H9 (cell line): ENCODE data around the gene MRPL1. TPM values are rescaled to one million over a fixed set of nuclear protein-coding genes. Genes with fewer than 3 reads are reported as not detected.

Source experiments
- DNase-seq: peaks from one replicate; pipeline ENCODE4 v3.0.0-alpha.2; 2017
- H2AFZ ChIP-seq: one replicate; pipeline ENCODE4 v1.6.1; 2013; ENCODE audit warnings: mild to moderate bottlenecking, low read length, control low read depth, moderate library complexity
- H2AK5ac ChIP-seq: 2 replicates; pipeline ENCODE4 v1.6.1; 2013; ENCODE audit warnings: low read length, control low read depth, mixed read lengths; ENCODE audit not compliant: insufficient read length
- H2BK120ac ChIP-seq: one replicate; pipeline ENCODE4 v1.6.1; 2013; ENCODE audit warnings: low read depth, mild to moderate bottlenecking, low read length, control low read depth, inconsistent platforms; ENCODE audit not compliant: poor library complexity, severe bottlenecking
- H2BK12ac ChIP-seq: 2 replicates; pipeline ENCODE4 v1.6.1; 2013; ENCODE audit warnings: low read length, control low read depth, mixed read lengths, low read depth; ENCODE audit not compliant: insufficient read length
- H2BK15ac ChIP-seq: 2 replicates; pipeline ENCODE4 v1.6.1; 2013; ENCODE audit warnings: low read depth, low read length, control low read depth
- H2BK20ac ChIP-seq: one replicate; pipeline ENCODE4 v1.6.1; 2013; ENCODE audit warnings: low read depth, mild to moderate bottlenecking, low read length, control low read depth, inconsistent platforms; ENCODE audit not compliant: poor library complexity, severe bottlenecking
- H2BK5ac ChIP-seq: 2 replicates; pipeline ENCODE4 v1.6.1; 2013; ENCODE audit warnings: low read length, control low read depth, mixed read lengths; ENCODE audit not compliant: insufficient read length
- H3K14ac ChIP-seq: 2 replicates; pipeline ENCODE4 v1.6.1; 2013; ENCODE audit warnings: low read length, control low read depth; ENCODE audit not compliant: insufficient read depth
- H3K18ac ChIP-seq: 2 replicates; pipeline ENCODE4 v1.6.1; 2013; ENCODE audit warnings: low read depth, mild to moderate bottlenecking, mixed read lengths, low read length, control low read depth; ENCODE audit not compliant: insufficient read length
- H3K23ac ChIP-seq: 2 replicates; pipeline ENCODE4 v1.6.1; 2013; ENCODE audit warnings: low read length, control low read depth, mixed read lengths, low read depth; ENCODE audit not compliant: insufficient read length
- H3K23me2 ChIP-seq: 2 replicates; pipeline ENCODE4 v1.6.1; 2013; ENCODE audit warnings: low read depth, mild to moderate bottlenecking, mixed read lengths, low read length, control low read depth; ENCODE audit not compliant: insufficient read length, poor library complexity, severe bottlenecking
- H3K27ac ChIP-seq: 2 replicates; pipeline ENCODE4 v1.5.1; 2013; ENCODE audit warnings: low read length, control low read depth, mixed read lengths, low read depth; ENCODE audit not compliant: insufficient read length
- H3K27me3 ChIP-seq: 2 replicates; pipeline ENCODE4 v1.6.1; 2013; ENCODE audit warnings: low read length, control low read depth, inconsistent platforms; ENCODE audit not compliant: insufficient read depth
- H3K4ac ChIP-seq: 2 replicates; pipeline ENCODE4 v1.6.1; 2013; ENCODE audit warnings: low read depth, mild to moderate bottlenecking, control low read depth, inconsistent platforms, low read length, moderate library complexity
- H3K4me1 ChIP-seq: 2 replicates; pipeline ENCODE4 v1.6.1; 2013; ENCODE audit warnings: low read length, control low read depth, inconsistent platforms; ENCODE audit not compliant: insufficient read depth
- H3K4me2 ChIP-seq: 2 replicates; pipeline ENCODE4 v1.6.1; 2013; ENCODE audit warnings: low read length, control low read depth, mixed read lengths; ENCODE audit not compliant: insufficient read length, insufficient read depth
- H3K56ac ChIP-seq: 2 replicates; pipeline ENCODE4 v1.6.1; 2013; ENCODE audit warnings: low read depth, mild to moderate bottlenecking, mixed read lengths, low read length, control low read depth; ENCODE audit not compliant: insufficient read length
- H3K79me1 ChIP-seq: 2 replicates; pipeline ENCODE4 v1.6.1; 2013; ENCODE audit warnings: low read depth, mild to moderate bottlenecking, moderate library complexity, low read length, control low read depth, inconsistent platforms; ENCODE audit not compliant: insufficient read depth, poor library complexity, severe bottlenecking
- H3K79me2 ChIP-seq: 2 replicates; pipeline ENCODE4 v1.6.1; 2013; ENCODE audit warnings: low read length, control low read depth, inconsistent platforms; ENCODE audit not compliant: insufficient read depth
- H3K9ac ChIP-seq: 2 replicates; pipeline ENCODE4 v1.6.1; 2013; ENCODE audit warnings: low read length, control low read depth, mixed read lengths; ENCODE audit not compliant: insufficient read length; ENCODE audit errors: extremely low read depth
- H3K9me3 ChIP-seq: one replicate; pipeline ENCODE4 v1.6.1; 2013; ENCODE audit warnings: low read depth, low read length, inconsistent platforms; ENCODE audit not compliant: control insufficient read depth
- H3T11ph ChIP-seq: one replicate; pipeline ENCODE4 v1.6.1; 2013; ENCODE audit warnings: mild to moderate bottlenecking, low read length, control low read depth, inconsistent platforms
- H4K20me1 ChIP-seq: one replicate; pipeline ENCODE4 v1.6.1; 2013; ENCODE audit not compliant: control insufficient read depth, insufficient read length, insufficient read depth
- H4K5ac ChIP-seq: 2 replicates; pipeline ENCODE4 v1.6.1; 2013; ENCODE audit warnings: low read depth, mild to moderate bottlenecking, mixed read lengths, low read length, control low read depth; ENCODE audit not compliant: insufficient read length
- H4K8ac ChIP-seq: replicated peaks from 2 replicates; pipeline ENCODE4 v1.6.1; 2013; ENCODE audit warnings: low read length, control low read depth, mixed read lengths, low read depth; ENCODE audit not compliant: insufficient read length
- H4K91ac ChIP-seq: 2 replicates; pipeline ENCODE4 v1.6.1; 2013; ENCODE audit warnings: low read depth, mild to moderate bottlenecking, moderate library complexity, mixed read lengths, low read length, control low read depth; ENCODE audit not compliant: insufficient read length
- H3K27ac Mint-ChIP-seq, 3 experiments: 2 replicates in 2 of 3; 3 replicates in 1 of 3; pipeline ENCODE4 v1.8.0; 2020 to 2021; ENCODE audit warnings: mixed read lengths in 3 of 3, mild to moderate bottlenecking in 1 of 3, moderate library complexity in 1 of 3
- H3K27me3 Mint-ChIP-seq: 2 replicates; pipeline ENCODE4 v1.8.0; 2021; ENCODE audit warnings: low read depth, mild to moderate bottlenecking, moderate library complexity, mixed read lengths
- H3K36me3 Mint-ChIP-seq, 3 experiments: 2 replicates in 2 of 3; 3 replicates in 1 of 3; pipeline ENCODE4 v1.8.0; 2020 to 2021; ENCODE audit warnings: low read depth in 3 of 3, mixed read lengths in 3 of 3; ENCODE audit not compliant: insufficient read depth in 1 of 3
- H3K4me1 Mint-ChIP-seq, 2 experiments: 2 replicates each; pipeline ENCODE4 v1.8.0; 2020; ENCODE audit warnings: mixed read lengths in 2 of 2
- H3K4me3 Mint-ChIP-seq, 2 experiments: 2 replicates in 1 of 2; 3 replicates in 1 of 2; pipeline ENCODE4 v1.8.0; 2020 to 2021; ENCODE audit warnings: mild to moderate bottlenecking in 2 of 2, mixed read lengths in 2 of 2, moderate library complexity in 1 of 2
- H3K9me3 Mint-ChIP-seq, 2 experiments: 2 replicates in 1 of 2; 3 replicates in 1 of 2; pipeline ENCODE4 v1.8.0; 2020; ENCODE audit warnings: mild to moderate bottlenecking in 2 of 2, mixed read lengths in 2 of 2, moderate library complexity in 1 of 2
- CTCF ChIP-seq: fragments of 200-600 bp; sonication (generic); conservative IDR thresholded peaks from 3 replicates; pipeline ENCODE4 v1.8.0; 2021; ENCODE audit warnings: antibody characterized with exemption, mild to moderate bottlenecking
- WGBS: extraction: QIAGEN DNeasy Blood & Tissue Kit; methylation state at CpG from one replicate; pipeline ENCODE4 v1.1.7; 2013; ENCODE audit warnings: missing lambda C conversion rate, low lambda C conversion rate, mixed read lengths; ENCODE audit not compliant: insufficient read length; ENCODE audit errors: extremely low coverage; 5-methylcytosine and 5-hydroxymethylcytosine counted together
- total RNA-seq: library from RNA; stranded (reverse); gene quantifications from 2 replicates; pipeline ENCODE4 v1.2.1, GENCODE V29; 2021

MRPL1 gene
- total RNA-seq, 1 experiment from 2014 or later = 39.0 TPM

DNA sequence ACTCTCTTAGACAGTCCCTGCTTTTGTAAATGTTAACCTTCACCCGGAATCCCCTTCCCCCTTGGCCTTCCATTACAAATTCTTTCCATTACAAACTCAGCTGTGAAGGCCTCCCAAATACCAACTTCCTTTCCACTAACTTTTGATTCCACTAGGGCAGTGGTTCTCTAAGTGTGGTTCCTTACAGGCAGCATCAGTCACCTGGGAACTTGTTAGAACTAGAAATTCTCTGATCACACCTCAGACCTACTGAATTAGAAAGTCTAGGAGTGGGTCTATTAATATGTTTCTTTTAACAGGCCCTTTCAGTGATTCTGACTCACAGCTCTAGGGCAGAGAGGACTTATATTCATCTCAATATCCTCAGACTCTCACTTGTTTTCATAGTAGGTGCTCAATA, 19.0 kb upstream of the MRPL1 start:
- TF ChIP-seq CTCF = no peak
- Histone ChIP-seq H3K23ac (no peak overlapping the region), H4K20me1 (no peaks in the 10 kb centered on the region), H3K9ac (no peak overlapping the region), H3K9me3 (no peaks in the 10 kb centered on the region), H3K27ac (no peak overlapping the region), H3K4me2 (no peak overlapping the region), H3T11ph (no peak overlapping the region), H3K79me1 (no peaks in the 10 kb centered on the region), H3K4me1 (no peaks in the 10 kb centered on the region), H3K4ac (no peak overlapping the region), H3K18ac (no peak overlapping the region), H2BK15ac (no peak overlapping the region), H2BK120ac (no peak overlapping the region), H3K56ac (no peak overlapping the region), H3K79me2 (no peaks in the 10 kb centered on the region), H3K23me2 (no peaks in the 10 kb centered on the region), H2AK5ac (no peak overlapping the region), H2BK20ac (no peak overlapping the region), H2AFZ (no peak overlapping the region), H3K27me3 (no peaks in the 10 kb centered on the region), H2BK12ac (no peak overlapping the region), H3K14ac (no peak overlapping the region), H2BK5ac (no peak overlapping the region), H4K8ac (no peak overlapping the region), H4K91ac (no peak overlapping the region), H4K5ac (no peak overlapping the region)
- no CpG with 5 or more reads among the region's 1 CpG for WGBS
- H3K9me3 Mint-ChIP-seq = no peaks in the 10 kb centered on the region
- no peaks in the 10 kb centered on the region for H3K36me3 Mint-ChIP-seq
- H3K4me1 Mint-ChIP-seq = peaks cover 11 to 17% of the 10 kb centered on the region in 2 experiments
- DNase-seq = no peak
- H3K4me3 Mint-ChIP-seq = no peak overlapping the region
- H3K27ac Mint-ChIP-seq = no peak overlapping the region
- H3K27me3 Mint-ChIP-seq = no peaks in the 10 kb centered on the region
